Osteocyte (in vitro differentiated cells): ENCODE measurements around the gene NTN4. TPM values are rescaled to one million over a fixed set of nuclear protein-coding genes. Genes with fewer than 3 reads are reported as not detected.
"Not testable (repeated sequence)": the region's sequence is repeated elsewhere in the genome, so short reads cannot be mapped to it uniquely, and the experiment has no call there.

Experiments used
- DNase-seq: peaks from one replicate; pipeline ENCODE4 v3.0.0; 2021; ENCODE audit warnings: mixed read lengths; ENCODE audit not compliant: unreplicated experiment; ENCODE audit errors: extremely low spot score
- H3K27ac Mint-ChIP-seq: one replicate; pipeline ENCODE4 v1.8.0; 2021; ENCODE audit warnings: mild to moderate bottlenecking, mixed read lengths; ENCODE audit not compliant: unreplicated experiment
- H3K27me3 Mint-ChIP-seq: one replicate; pipeline ENCODE4 v1.8.0; 2021; ENCODE audit warnings: mixed read lengths; ENCODE audit not compliant: unreplicated experiment
- H3K36me3 Mint-ChIP-seq: one replicate; pipeline ENCODE4 v1.8.0; 2021; ENCODE audit warnings: mixed read lengths; ENCODE audit not compliant: unreplicated experiment
- H3K4me1 Mint-ChIP-seq: one replicate; pipeline ENCODE4 v1.8.0; 2021; ENCODE audit warnings: mixed read lengths; ENCODE audit not compliant: unreplicated experiment
- H3K4me3 Mint-ChIP-seq: one replicate; pipeline ENCODE4 v1.8.0; 2021; ENCODE audit warnings: mild to moderate bottlenecking, moderate library complexity, mixed read lengths; ENCODE audit not compliant: unreplicated experiment
- H3K9me3 Mint-ChIP-seq: one replicate; pipeline ENCODE4 v1.8.0; 2021; ENCODE audit warnings: mixed read lengths; ENCODE audit not compliant: unreplicated experiment
- CTCF ChIP-seq: fragments of 200-600 bp; sonication (generic); IDR thresholded peaks from 2 replicates; pipeline ENCODE4 v1.5.0; 2021; ENCODE audit warnings: antibody characterized with exemption, mild to moderate bottlenecking, moderate library complexity
- total RNA-seq: library from RNA; stranded (reverse); gene quantifications from 2 replicates; pipeline ENCODE4 v1.2.1, GENCODE V29; 2021

NTN4 gene
- total RNA-seq, 1 donor from 2014 or later: 654 TPM

DNA sequence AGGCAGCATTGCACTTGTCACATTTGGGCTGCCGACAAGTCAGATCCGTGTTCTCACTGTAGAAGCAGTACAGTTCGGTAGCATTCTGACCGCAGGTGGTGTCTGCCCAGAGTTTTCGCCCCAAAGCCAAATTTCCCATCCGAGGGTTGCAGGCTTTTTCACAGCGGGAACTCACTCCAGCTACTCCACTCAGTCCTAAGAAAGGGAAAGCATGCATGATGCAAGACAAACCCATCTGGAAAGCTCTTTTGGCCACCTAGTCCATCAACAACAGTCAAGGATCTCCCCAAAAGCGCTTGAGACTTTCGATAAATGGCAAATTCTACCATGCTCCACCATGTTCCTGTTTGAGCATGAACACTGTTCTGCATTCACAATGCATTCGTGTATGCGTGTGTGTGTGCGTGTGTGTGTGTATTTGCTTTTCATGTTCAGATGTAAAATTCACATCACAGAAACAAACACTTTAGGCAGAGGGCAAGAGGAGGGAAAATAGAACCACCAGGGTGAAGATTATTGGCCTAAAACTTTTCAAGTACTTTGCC, 3.2 kb downstream of the NTN4 start:
- no peaks in the 10 kb centered on the region for H3K27me3 Mint-ChIP-seq

GRCh38 chr12:95784915-95785314, 5.6 kb downstream of the NTN4 start:
- peaks cover 83% of the 10 kb centered on the region for H3K4me1 Mint-ChIP-seq
- peak overlapping the region; percentile 97 for H3K27ac Mint-ChIP-seq
- DNase-seq: no peak
- TF ChIP-seq CTCF: no peak
- H3K36me3 Mint-ChIP-seq: peaks cover 84% of the 10 kb centered on the region
- H3K9me3 Mint-ChIP-seq: no peaks in the 10 kb centered on the region
- H3K4me3 Mint-ChIP-seq: peak overlapping the region; percentile 92
- H3K27me3 Mint-ChIP-seq: no peaks in the 10 kb centered on the region

More for the DNA sequence above, 3.2 kb downstream of the NTN4 start:
- peaks cover 73% of the 10 kb centered on the region for H3K4me1 Mint-ChIP-seq
- H3K27ac Mint-ChIP-seq: peak overlapping the region; percentile 97
- DNase-seq: no peak
- no peaks in the 10 kb centered on the region for H3K9me3 Mint-ChIP-seq
- H3K36me3 Mint-ChIP-seq: peaks cover 63% of the 10 kb centered on the region
- H3K4me3 Mint-ChIP-seq: peak overlapping the region; percentile 92
- no peak for TF ChIP-seq CTCF

DNA sequence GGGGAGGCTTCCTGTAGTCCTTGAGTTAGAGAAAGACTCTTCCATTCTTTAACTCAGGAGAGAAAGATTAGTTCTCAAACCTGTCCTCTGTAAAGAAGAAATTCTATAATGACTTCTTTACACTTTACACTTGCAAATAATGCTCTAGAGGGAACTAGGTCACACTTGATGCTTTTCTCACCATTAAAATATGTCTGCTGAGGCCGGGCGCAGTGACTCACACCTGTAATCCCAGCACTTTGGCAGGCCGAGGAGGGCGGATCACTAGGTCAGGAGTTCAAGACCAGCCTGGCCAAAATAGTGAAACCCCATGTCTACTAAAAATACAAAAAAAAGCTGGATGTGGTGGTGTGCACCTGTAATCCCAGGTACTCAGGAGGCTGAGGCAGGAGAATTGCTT, 6.3 kb downstream of the NTN4 start:
- H3K36me3 Mint-ChIP-seq: peaks cover 82% of the 10 kb centered on the region
- no peak for DNase-seq
- no peaks in the 10 kb centered on the region for H3K27me3 Mint-ChIP-seq
- peak overlapping the region; percentile 92 for H3K4me3 Mint-ChIP-seq
- no peaks in the 10 kb centered on the region for H3K9me3 Mint-ChIP-seq
- H3K4me1 Mint-ChIP-seq: peaks cover 86% of the 10 kb centered on the region
- H3K27ac Mint-ChIP-seq: peak overlapping the region; percentile 97
- TF ChIP-seq CTCF: no peak

DNA sequence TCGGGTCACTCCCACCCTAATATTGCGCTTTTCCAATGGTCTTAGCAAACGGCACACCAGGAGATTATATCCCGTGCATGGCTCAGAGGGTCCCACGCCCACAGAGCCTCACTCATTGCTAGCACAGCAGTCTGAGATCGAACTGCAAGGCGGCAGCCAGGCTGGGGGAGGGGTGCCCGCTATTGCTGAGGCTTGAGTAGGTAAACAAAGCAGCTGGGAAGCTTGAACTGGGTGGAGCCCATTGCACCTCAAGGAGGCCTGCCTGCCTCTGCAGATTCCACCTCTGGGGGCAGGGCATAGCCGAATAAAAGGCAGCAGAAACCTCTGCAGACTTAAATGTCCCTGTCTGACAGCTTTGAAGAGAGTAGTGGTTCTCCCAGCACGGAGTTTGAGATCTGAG, 15.1 kb downstream of the NTN4 start:
- H3K27me3 Mint-ChIP-seq, H3K4me3 Mint-ChIP-seq, H3K27ac Mint-ChIP-seq, DNase-seq: not testable (repeated sequence)
- Mint-ChIP-seq H3K4me1 (peaks cover 67% of the 10 kb centered on the region), H3K36me3 (peaks cover 81% of the 10 kb centered on the region), H3K9me3 (peaks cover 19% of the 10 kb centered on the region)

DNA sequence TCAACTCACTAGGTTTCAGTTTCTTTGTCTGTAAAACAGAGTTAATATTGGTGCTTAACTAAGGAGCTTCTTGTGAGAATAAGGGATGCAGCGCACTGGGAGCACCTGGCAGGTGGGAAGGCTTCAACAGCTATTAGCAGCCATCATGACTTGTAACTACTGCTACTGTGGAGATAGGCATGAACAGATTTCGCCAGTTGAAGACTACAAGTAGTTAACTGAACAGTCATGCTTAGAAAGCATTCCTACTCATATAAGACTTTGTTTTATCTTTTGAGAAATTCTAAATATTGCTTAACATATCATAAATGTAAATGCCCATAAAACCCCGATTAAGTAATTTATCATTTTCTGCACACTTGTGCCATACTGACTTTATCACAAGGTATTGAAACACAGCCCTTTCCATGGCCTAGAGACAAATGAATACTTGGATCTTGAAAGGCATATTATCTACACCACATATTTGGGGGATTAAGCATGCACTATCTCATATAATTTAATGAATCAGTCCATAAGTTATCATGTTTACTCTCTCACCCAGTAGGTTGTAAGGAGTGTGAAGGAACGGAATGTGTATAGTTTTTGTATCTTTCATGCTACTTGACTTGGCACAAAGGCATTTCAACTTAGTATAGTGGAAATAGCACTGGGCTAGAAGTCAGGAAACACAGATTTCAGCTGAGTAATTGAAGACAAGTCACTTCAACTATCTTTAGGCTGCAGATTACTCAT, 16.1 kb downstream of the NTN4 start:
- Mint-ChIP-seq H3K27me3 (no peaks in the 10 kb centered on the region), H3K4me3 (no peak overlapping the region), H3K4me1 (peaks cover 70% of the 10 kb centered on the region), H3K27ac (peak overlapping the region; percentile 62), H3K36me3 (peaks cover 83% of the 10 kb centered on the region), H3K9me3 (peaks cover 19% of the 10 kb centered on the region)
- TF ChIP-seq CTCF: no peak
- DNase-seq: no peak
